ENCODE measurements around the gene NUDT15.
"Not testable (repeated sequence)": the region's sequence is repeated elsewhere in the genome, so short reads cannot be mapped to it uniquely, and the experiment has no call there.

Gene NUDT15

GRCh38 chr13:48037346-48038173 lies at the start of gene NUDT15:
Gene NUDT15, plus strand, starts transcription at chr13:48037726. Its CDS starts 21 bp downstream, at chr13:48037747.
- in situ Hi-C loops (cut with MboI; ENCODE audit: low sequenced_read_pairs) = no loop called here

- in situ Hi-C loops (cut with MboI; ENCODE audit: low sequenced_read_pairs) = loop anchor here (25.0 kb wide), 1 partner anchor 103 kb away; no protein-coding TSS in a partner anchor
Observed at GRCh38 chr13:47990427-47990826, 47.1 kb upstream of the NUDT15 start.

- in situ Hi-C loops (cut with MboI; ENCODE audit: low sequenced_read_pairs) = loop anchor here (25.0 kb wide), 1 partner anchor 104 kb away; no protein-coding TSS in a partner anchor
Observed at GRCh38 chr13:47990920-47991466, 46.5 kb upstream of the NUDT15 start.

- in situ Hi-C loops (cut with MboI; ENCODE audit: low sequenced_read_pairs) = loop anchor here (25.0 kb wide), 1 partner anchor 105 kb away; no protein-coding TSS in a partner anchor
Observed at GRCh38 chr13:47991859-47992258, 45.7 kb upstream of the NUDT15 start.

DNA sequence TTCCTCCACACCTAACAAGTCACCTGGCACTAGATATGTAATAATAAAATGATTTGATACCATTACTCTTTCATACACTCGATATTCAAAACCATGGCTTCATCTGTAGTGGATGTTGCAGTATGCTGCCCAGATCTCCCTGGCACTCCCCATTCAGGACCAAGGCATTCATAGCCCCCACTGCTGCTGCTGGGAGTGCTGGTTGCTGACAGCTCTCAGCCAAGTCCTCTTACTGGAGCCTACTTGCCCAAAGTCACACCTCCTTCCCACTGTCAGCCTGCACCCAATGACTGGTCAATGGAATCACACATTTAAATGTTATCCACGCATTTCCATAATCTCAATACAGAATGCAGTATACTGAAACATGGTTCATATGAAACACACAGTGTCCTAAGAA lies 40.1 kb upstream of the NUDT15 start:
- in situ Hi-C loops (cut with MboI; ENCODE audit: low sequenced_read_pairs) = loop anchor here (25.0 kb wide), 1 partner anchor 110 kb away; no protein-coding TSS in a partner anchor

DNA sequence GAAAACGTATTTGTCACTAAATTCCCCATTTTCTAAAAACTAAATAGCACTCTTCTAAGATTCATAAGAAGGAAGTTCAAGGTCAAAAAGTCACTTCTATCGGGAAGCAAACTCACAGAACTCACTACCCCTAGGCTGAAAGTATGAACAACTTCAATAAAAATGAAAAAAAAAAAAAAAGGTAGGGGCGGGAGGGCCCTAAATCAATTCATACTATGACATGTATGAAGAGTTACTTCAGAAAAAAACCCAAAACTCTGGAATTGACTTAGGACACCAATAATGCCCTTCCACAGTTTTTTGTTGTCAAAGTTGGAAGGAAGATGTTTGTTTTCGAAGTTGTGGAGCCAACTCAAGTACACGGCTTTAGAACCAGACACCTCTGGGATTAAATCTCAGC lies 37.6 kb upstream of the NUDT15 start:
- in situ Hi-C loops (cut with MboI; ENCODE audit: low sequenced_read_pairs) = loop anchor here (25.0 kb wide), 1 partner anchor 113 kb away; no protein-coding TSS in a partner anchor

GRCh38 chr13:48000559-48001113 lies 36.9 kb upstream of the NUDT15 start:
- in situ Hi-C loops (cut with MboI; ENCODE audit: low sequenced_read_pairs) = no loop called here

DNA sequence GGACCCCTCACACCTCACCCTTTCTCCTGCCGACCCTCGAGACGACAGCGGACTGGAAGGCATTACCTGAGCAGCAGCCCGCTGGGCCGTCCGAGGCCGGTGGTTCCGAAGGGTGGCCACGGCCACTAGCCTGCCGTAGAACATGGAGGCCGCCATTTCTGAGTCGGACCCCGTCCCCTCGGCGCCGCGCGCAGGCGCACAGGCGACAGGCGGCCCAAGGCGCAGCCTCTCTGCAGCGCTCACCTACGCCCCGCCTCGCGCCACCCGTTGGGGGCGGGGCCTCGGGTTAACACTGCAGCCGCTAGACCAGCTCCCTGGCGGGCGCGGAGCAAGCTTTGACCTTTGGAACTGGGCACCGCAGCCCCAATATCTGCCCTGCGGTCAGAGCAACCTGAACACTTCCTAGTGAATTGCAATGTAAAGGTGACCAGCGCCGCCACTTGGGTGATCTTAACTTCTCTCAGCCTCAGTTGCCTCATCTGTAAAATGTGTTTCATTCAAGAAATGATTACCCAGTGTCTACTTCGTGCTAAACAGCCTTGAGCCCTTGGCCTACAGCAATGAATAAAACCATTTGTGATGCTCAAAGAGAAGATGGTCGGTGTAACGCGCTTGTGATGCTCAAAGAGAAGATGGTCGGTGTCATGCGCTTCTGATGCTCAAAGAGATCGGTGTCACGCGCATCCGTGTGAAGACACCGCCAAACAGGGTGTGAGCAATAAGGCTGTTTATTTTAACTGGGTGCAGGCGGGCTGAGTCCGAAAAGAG lies 36.2 kb upstream of the NUDT15 start, which contains the start of gene SUCLA2:
SUCLA2 (minus strand) TSS at position 160 of the 768 bp plus-strand sequence; CDS start at position 156, 4 bp downstream.
- in situ Hi-C loops (cut with MboI; ENCODE audit: low sequenced_read_pairs) = no loop called here

GRCh38 chr13:48001999-48002398 lies 35.5 kb upstream of the NUDT15 start:
- in situ Hi-C loops (cut with MboI; ENCODE audit: low sequenced_read_pairs) = not testable (repeated sequence)

- in situ Hi-C loops (cut with MboI; ENCODE audit: low sequenced_read_pairs) = no loop called here
Observed at GRCh38 chr13:48004201-48004600, 33.3 kb upstream of the NUDT15 start.

DNA sequence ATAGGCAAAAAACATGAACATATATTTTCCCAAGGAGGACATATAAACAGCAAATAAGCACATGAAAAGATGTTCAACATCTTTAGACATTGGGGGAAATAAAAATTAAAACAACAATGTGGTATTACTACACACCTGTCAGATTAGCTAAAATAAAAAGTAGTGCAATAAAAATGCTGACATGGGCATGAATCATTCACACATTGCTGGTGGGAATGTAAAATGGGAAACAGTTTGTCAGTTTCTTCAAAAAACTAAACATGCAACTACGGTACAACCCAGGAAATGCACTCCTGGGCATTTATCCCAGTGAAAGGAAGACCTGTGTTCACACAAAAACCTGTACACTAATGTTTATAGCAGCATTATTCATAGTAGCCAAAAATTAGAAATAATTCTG lies 31.1 kb upstream of the NUDT15 start:
- in situ Hi-C loops (cut with MboI; ENCODE audit: low sequenced_read_pairs) = no loop called here

DNA sequence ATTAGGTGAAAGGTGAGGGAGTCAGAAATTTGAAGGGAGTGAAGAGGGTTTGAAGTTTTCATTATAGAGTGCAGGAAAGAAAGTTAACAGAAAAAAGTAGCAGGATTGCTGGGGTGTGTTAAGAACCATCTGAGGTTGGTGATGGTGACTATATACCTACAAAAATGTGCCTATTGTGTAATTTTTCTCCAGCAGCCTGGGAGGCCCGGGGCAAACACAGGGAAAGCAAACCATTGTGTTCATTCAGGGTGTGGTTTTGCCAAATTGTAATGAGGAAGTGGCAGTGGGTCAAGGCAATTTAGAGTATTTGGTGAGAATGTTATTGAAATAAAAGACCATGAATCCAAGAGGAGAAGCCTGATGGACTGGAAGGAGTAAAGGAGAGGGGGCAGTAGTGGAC lies 28.2 kb upstream of the NUDT15 start:
- in situ Hi-C loops (cut with MboI; ENCODE audit: low sequenced_read_pairs) = no loop called here

DNA sequence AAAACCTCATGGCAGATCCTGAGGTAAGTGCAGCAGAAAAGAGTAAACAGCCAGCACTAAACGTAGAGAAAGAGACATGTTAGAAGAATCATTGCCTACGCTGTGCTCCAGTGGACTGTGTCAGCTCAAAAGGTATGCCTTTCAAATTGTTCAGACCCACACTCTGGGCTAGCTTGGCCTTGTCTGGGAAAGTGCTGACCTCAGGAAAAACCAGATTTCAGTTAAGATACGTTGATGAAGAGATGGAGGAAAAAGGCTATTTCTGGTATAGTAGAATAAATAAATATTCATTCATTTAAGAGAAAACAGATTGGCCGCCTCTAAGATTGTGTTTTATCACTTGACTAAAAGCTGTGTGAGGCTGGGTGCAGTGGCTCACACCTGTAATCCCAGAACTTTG lies 26.8 kb upstream of the NUDT15 start:
- in situ Hi-C loops (cut with MboI; ENCODE audit: low sequenced_read_pairs) = no loop called here

DNA sequence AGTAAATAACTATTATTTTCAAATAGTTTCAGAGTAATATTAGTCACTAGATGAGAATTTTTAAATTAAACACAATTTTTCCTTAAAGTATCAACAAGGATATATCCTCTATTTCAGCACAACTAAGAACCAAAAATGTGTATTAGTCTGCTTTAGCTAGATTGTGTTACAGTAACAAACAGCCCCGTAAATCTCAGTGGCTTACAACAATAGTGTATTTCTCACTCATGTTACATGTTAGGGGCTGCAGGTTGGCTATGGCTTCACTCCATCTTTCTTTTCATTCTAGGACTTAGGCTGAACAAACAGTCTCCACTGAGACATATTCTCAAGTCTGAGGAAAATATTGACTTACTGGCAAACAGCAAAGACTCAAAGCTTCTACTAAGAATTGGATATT lies 24.9 kb upstream of the NUDT15 start:
- in situ Hi-C loops (cut with MboI; ENCODE audit: low sequenced_read_pairs) = no loop called here

DNA sequence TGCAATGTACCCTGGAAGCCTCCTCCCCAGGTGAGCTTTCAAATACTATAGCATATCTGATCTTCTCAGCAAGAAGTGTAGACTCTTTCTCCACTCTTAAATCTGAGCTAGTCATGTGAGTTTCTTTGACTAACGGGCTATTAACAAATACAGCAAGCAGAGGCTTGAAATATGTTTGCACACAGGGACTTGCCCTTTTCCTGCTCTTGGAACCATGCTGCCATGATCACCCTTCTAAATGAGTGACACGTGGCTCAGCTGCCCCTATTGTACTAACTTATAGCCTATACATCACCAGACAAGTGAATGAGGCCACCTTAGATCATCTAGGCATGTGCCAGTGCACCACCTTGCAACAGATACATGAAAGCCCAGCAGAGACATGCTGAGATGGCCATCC lies 23.2 kb upstream of the NUDT15 start:
- in situ Hi-C loops (cut with MboI; ENCODE audit: low sequenced_read_pairs) = no loop called here

DNA sequence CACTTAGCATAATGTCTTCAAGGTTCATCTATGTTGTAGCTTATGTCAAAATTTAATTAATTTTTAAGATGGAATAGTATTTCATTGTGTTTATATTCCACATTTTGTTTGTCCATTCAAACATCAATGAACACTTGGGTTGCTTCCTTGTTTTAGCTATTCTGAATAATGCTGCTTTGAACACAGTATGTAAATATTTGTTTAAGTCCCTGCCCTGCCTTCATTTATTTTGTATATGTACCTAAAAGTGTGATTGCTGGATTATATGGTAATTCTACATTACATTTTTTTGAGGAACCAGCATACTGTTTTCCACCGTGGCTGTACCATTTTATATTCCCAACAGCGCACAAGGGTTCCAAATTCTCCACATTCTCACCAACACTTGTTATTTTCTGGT lies 18.9 kb upstream of the NUDT15 start:
- in situ Hi-C loops (cut with MboI; ENCODE audit: low sequenced_read_pairs) = no loop called here

DNA sequence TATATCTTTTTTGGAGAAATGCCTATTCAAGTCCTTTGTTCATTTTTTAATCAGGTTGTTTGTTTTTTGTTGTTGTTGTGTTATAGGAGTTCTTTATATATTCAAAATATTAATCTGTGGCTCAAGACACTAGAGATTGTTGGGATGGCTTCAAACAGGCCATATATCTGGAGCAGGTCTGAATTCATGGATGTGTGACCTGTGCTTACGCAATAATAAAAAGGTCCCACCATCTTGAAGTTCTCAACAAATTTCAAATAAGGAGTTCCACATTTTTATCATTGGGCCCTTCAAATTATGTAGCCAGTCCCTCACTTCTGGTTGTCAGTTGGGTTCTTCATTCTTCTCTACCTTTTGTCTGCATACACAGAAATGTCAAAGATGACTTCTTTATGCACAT lies 17.7 kb upstream of the NUDT15 start:
- in situ Hi-C loops (cut with MboI; ENCODE audit: low sequenced_read_pairs) = no loop called here

DNA sequence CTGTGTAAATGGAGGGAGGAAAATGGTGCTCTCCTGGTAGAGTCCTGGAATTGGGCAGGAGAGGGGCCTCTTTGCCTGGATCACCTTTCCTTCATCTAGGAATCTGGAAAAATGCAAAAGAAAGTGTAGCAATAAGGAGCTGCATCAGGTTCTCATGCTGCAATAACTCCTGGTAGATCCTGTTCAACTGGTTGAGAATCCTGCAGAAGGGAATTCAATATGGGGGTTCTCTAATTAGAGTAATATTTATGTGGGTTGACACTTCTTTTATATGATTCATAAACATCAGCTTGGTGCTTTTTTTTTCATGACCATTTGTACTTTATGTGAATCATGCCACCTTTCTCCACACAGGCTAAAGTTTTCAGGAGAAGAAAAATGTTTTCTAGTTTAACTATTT lies 9.5 kb upstream of the NUDT15 start:
- in situ Hi-C loops (cut with MboI; ENCODE audit: low sequenced_read_pairs) = no loop called here

DNA sequence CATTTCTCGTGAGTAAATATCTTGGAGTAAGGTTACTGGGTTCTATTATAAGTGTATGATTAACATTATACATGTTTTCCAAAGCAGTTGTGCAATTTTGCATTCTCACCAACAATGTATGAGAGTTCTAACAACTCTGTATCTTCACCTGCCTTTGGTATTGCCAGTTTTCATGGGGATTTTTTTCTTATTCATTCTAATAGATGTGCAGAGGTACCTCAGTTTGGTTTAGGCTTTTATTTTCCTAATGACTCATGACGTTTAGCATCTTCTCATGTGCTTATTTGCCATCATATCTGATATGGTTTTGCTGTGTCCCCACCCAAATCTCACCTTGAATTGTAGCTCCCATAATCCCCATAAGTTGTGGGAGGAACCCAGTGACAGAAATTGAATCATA lies 7.7 kb upstream of the NUDT15 start:
- in situ Hi-C loops (cut with MboI; ENCODE audit: low sequenced_read_pairs) = no loop called here

DNA sequence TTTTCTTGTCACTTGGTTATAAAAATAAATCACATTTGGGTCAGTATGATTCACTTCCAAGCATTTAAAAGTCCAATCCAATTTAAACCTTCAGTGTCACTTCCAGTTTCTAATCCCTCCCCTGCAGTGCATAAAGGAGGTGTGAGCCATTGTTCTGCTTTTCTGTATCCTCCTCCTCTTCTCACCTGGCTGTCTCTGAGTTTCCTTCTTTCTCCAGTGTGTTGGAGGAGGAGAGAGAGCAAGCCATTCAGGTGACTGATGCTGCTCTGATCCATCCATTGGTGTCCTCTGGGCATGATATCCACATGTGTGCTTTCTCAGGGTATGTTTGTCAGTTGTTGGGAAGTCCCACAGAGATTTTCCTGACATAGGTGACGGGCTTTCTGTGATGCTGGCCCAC lies 1.2 kb downstream of the NUDT15 start:
- in situ Hi-C loops (cut with MboI; ENCODE audit: low sequenced_read_pairs) = no loop called here

- in situ Hi-C loops (cut with MboI; ENCODE audit: low sequenced_read_pairs) = no loop called here
Observed at GRCh38 chr13:48040049-48040448, 2.5 kb downstream of the NUDT15 start.
